Ishikawa (cell line): ENCODE measurements around the gene SACM1L.

Experiments
- CEBPB ChIP-seq: IDR thresholded peaks from 2 replicates; pipeline ENCODE4 v1.6.1; 2012
- CREB1 ChIP-seq: IDR thresholded peaks from 2 replicates; pipeline ENCODE4 v1.6.1; 2012; ENCODE audit warnings: low read depth
- EP300 ChIP-seq: IDR thresholded peaks from 2 replicates; pipeline ENCODE4 v1.6.1; 2012; ENCODE audit warnings: borderline replicate concordance
- FOXM1 ChIP-seq: IDR thresholded peaks from 2 replicates; pipeline ENCODE4 v1.6.1; 2012; ENCODE audit warnings: low read depth, borderline replicate concordance
- NFIC ChIP-seq: IDR thresholded peaks from 2 replicates; pipeline ENCODE4 v1.6.1; 2012
- RAD21 ChIP-seq: IDR thresholded peaks from 2 replicates; pipeline ENCODE4 v1.6.1; 2012; ENCODE audit warnings: low read depth
- TCF12 ChIP-seq: IDR thresholded peaks from 2 replicates; pipeline ENCODE4 v1.6.1; 2012; ENCODE audit warnings: low read depth
- ZBTB7A ChIP-seq: IDR thresholded peaks from 2 replicates; pipeline ENCODE4 v1.6.1; 2012; ENCODE audit warnings: low read depth
- TF ChIP-seq, protein P1 (sequence below): IDR thresholded peaks from 2 replicates; pipeline ENCODE4 v1.6.1; 2012; ENCODE audit warnings: low read depth, mild to moderate bottlenecking
- TF ChIP-seq, protein P2 (sequence below): IDR thresholded peaks from 2 replicates; pipeline ENCODE4 v1.6.1; 2012

DNA sequence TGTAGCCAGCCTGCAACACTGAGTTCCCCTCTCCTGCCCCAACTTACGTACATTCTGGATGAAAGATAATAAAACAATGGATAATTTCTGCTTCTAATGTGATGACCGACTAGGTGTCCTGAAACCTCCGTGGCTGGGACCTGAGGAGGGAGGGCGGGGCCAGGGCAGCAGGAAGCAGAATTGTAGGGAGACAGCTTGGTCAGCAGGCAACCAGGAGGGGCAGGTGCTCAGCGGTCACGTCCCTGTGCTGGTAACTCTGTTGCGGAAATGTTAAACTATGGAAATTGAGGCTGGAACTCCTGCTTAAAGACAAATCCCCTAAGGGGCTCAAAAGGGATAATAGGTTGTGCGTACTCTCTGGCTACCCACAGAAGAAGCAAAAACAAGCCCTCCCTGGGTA is 76.8 kb downstream of the SACM1L start:
- TF ChIP-seq ZBTB7A (no peak), RAD21 (no peak), FOXM1 (no peak), EP300 (no peak), TCF12 (no peak), CEBPB (no peak), NFIC (no peak), CREB1 (no peak)
- TF ChIP-seq, protein P1, sequence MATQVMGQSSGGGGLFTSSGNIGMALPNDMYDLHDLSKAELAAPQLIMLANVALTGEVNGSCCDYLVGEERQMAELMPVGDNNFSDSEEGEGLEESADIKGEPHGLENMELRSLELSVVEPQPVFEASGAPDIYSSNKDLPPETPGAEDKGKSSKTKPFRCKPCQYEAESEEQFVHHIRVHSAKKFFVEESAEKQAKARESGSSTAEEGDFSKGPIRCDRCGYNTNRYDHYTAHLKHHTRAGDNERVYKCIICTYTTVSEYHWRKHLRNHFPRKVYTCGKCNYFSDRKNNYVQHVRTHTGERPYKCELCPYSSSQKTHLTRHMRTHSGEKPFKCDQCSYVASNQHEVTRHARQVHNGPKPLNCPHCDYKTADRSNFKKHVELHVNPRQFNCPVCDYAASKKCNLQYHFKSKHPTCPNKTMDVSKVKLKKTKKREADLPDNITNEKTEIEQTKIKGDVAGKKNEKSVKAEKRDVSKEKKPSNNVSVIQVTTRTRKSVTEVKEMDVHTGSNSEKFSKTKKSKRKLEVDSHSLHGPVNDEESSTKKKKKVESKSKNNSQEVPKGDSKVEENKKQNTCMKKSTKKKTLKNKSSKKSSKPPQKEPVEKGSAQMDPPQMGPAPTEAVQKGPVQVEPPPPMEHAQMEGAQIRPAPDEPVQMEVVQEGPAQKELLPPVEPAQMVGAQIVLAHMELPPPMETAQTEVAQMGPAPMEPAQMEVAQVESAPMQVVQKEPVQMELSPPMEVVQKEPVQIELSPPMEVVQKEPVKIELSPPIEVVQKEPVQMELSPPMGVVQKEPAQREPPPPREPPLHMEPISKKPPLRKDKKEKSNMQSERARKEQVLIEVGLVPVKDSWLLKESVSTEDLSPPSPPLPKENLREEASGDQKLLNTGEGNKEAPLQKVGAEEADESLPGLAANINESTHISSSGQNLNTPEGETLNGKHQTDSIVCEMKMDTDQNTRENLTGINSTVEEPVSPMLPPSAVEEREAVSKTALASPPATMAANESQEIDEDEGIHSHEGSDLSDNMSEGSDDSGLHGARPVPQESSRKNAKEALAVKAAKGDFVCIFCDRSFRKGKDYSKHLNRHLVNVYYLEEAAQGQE: no peak
- TF ChIP-seq, protein P2, sequence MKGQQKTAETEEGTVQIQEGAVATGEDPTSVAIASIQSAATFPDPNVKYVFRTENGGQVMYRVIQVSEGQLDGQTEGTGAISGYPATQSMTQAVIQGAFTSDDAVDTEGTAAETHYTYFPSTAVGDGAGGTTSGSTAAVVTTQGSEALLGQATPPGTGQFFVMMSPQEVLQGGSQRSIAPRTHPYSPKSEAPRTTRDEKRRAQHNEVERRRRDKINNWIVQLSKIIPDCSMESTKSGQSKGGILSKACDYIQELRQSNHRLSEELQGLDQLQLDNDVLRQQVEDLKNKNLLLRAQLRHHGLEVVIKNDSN: no peak
